GM12875 (cell line): ENCODE results near the gene ACER3.

ENCODE experiments used
- H3K4me3 ChIP-seq: one replicate; pipeline ENCODE4 v1.5.1; 2011; ENCODE audit warnings: low read depth, low read length, control low read depth
- CTCF ChIP-seq: IDR thresholded peaks from 2 replicates; pipeline ENCODE4 v1.5.1; 2011; ENCODE audit warnings: low read depth, mild to moderate bottlenecking, control low read depth, inconsistent platforms, low read length, moderate library complexity, borderline replicate concordance; ENCODE audit not compliant: insufficient read depth

The ACER3 gene

GRCh38 chr11:76978239-76978638 is 117.5 kb downstream of the ACER3 start:
- no peak overlapping the region for H3K4me3 ChIP-seq
- TF ChIP-seq CTCF, result no peak

- TF ChIP-seq CTCF, result no peak
- no peak overlapping the region for H3K4me3 ChIP-seq
Measured at GRCh38 chr11:76978818-76979217, 118.1 kb downstream of the ACER3 start.

GRCh38 chr11:76980196-76980595 is 119.5 kb downstream of the ACER3 start:
- no peak for TF ChIP-seq CTCF

GRCh38 chr11:76984743-76985142 is 124.0 kb downstream of the ACER3 start:
- TF ChIP-seq CTCF, result no peak

More at GRCh38 chr11:76980196-76980595, 119.5 kb downstream of the ACER3 start:
- H3K4me3 ChIP-seq, result no peak overlapping the region

GRCh38 chr11:76987203-76987602 is 126.5 kb downstream of the ACER3 start:
- no peak overlapping the region for H3K4me3 ChIP-seq

More at GRCh38 chr11:76984743-76985142, 124.0 kb downstream of the ACER3 start:
- no peak overlapping the region for H3K4me3 ChIP-seq

GRCh38 chr11:76990628-76991027 is 129.9 kb downstream of the ACER3 start:
- H3K4me3 ChIP-seq, result no peak overlapping the region
- TF ChIP-seq CTCF, result no peak

More at GRCh38 chr11:76987203-76987602, 126.5 kb downstream of the ACER3 start:
- no peak for TF ChIP-seq CTCF

- TF ChIP-seq CTCF, result no peak
- H3K4me3 ChIP-seq, result no peak overlapping the region
Measured at GRCh38 chr11:76995081-76995576, 134.4 kb downstream of the ACER3 start.
